NOMO-1 treated with dmso at 0.1 percent for 144 hours (cell line): ENCODE data around the gene ATF7IP2.
"Not testable (repeated sequence)": the region's sequence is repeated elsewhere in the genome, so short reads cannot be mapped to it uniquely, and the experiment has no call there.

ENCODE experiments used
- DNase-seq: peaks from one replicate; lab custom pipeline; 2025; ENCODE audit not compliant: unreplicated experiment; lab: John Stamatoyannopoulos, UW

ATF7IP2 gene

GRCh38 chr16:10447289-10447688 lies 61.4 kb downstream of the ATF7IP2 start:
- no peak for DNase-seq

DNA sequence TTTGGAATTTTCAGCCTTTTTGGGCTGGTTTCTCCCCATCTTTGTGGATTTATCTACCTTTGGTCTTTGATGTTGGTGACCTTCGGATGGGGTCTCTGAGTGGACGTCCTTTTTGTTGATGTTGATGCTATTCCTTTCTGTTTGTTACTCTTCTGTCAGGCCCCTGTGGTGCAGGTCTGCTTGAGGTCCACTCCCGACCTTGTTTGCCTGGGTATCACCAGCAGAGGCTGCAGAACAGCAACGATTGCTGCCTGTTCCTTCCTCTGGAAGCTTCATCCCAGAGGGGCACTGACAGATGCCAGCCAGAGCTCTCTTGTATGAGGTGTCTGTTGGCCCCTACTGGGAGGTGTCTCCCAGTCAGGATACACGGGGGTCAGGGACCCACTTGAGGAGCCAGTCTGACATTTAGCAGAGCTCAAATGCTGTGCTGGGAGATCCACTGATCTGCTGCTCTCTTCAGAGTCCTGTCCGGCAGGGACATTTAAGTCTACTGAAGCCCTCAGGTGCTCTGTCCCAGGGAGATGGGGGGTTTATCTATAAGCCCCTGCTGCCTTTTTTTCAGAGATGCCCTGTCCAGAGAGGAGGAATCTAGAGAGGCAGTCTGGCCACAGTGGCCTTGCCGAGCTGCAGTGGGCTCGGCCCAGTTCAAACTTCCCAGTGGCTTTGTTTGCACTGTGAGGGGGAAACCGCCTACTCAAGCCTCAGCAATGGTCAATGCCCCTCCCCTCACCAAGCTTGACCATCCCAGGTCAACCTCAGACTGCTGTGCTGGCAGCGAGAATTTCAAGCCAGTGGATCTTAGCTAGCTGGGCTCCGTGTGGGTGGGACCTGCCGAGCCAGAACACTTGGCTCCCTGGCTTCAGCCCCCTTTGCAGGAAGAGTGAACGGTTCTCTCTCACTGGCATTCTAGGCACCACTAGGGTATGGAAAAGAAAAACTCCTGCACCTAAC lies 66.6 kb downstream of the ATF7IP2 start:
- not testable (repeated sequence) for DNase-seq

DNA sequence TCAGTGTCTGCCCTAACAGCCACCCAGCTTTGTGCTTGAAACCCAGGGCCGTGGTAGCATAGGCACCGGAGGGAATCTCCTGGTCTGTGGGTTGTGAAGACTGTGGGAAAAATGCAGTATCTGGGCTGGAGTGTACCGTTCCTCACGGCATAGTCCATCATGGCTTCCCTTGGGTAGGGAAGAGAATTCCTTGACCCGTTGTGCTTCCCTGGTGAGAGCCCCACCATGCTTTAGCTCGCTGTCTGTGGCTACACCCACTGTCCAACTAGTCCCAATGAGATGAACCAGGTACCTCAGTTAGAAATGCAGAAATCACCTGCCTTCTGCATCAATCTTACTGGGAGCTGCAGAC lies 67.3 kb downstream of the ATF7IP2 start:
- DNase-seq, result no peak

GRCh38 chr16:10465821-10466220 lies 80.0 kb downstream of the ATF7IP2 start:
- DNase-seq, result no peak

- DNase-seq, result no peak
Measured at GRCh38 chr16:10466313-10466712, 80.5 kb downstream of the ATF7IP2 start.

GRCh38 chr16:10466861-10467260 lies 81.0 kb downstream of the ATF7IP2 start:
- no peak for DNase-seq

DNA sequence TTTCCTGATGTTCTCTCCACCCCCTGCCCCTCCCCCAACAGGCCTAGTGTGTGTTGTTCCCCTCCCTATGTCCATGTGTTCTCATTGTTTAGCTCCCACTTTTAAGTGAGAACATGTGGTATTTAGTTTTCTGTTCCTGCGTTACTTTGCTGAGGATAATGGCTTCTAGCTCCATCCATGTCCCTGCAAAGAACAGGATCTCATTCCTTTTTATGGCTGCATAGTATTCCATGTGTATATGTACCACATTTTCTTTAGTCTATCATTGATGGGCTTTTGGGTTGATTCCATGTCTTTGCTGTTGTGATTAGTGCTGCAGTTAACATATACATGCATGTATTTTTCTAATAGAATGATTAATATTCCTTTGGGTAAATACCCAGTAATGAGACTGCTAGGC lies 90.8 kb downstream of the ATF7IP2 start:
- not testable (repeated sequence) for DNase-seq

- DNase-seq, result no peak
Measured at GRCh38 chr16:10480151-10480550, 94.3 kb downstream of the ATF7IP2 start.

GRCh38 chr16:10485159-10485558 lies 99.3 kb downstream of the ATF7IP2 start:
- no peak for DNase-seq

DNA sequence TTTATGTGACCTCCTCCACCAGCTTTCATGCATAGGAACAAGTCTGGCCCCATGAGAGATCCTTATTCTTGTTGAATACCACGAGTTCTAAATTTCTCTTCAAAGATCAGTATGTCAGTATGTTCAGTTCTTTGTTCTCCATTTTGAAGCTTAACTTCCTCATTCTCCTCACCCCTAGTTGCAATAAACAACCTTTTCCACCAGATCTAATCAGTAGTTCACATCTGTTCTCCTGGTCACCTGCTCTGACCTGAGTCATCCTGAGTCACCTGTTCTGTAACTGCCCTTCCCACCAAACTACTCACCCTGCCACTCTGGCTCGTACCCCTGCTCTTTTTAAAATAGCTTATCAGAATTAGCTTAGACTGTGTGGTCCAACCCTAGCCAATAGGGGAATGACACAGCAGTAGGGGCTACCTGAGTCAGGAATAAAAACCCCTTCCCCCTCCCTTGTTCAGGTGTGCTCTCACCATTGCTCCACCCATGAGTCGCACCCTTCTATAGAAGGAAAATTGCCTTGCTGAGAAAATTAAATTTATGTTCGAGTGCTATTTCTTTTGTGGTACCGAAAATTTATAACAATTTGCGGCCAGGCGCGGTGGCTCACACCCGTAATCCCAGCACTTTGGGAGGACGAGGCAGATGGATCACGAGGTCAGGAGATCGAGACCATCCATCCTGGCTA lies 100.0 kb downstream of the ATF7IP2 start:
- peak; percentile 2 for DNase-seq

- no peak for DNase-seq
Measured at GRCh38 chr16:10490141-10490540, 104.3 kb downstream of the ATF7IP2 start.

DNA sequence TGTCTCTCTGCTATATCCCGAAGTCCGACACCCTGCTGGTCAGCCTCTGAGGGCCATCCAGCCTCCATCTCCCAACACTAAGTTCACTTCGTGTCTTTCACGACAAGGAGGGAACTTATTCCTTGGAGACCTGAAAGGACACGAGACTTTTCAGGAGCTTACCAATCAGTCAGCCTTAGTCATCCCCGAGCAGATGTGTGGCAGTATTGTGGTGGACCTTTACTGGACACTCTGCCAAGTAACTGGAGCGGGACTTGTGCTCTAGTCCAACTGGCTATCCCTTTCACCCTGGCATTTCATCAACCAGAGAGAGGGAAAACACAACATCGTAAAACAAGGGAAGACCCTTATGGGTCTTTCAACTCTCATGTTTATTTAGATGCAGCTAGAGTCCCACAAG lies 107.4 kb downstream of the ATF7IP2 start:
- DNase-seq, result no peak

DNA sequence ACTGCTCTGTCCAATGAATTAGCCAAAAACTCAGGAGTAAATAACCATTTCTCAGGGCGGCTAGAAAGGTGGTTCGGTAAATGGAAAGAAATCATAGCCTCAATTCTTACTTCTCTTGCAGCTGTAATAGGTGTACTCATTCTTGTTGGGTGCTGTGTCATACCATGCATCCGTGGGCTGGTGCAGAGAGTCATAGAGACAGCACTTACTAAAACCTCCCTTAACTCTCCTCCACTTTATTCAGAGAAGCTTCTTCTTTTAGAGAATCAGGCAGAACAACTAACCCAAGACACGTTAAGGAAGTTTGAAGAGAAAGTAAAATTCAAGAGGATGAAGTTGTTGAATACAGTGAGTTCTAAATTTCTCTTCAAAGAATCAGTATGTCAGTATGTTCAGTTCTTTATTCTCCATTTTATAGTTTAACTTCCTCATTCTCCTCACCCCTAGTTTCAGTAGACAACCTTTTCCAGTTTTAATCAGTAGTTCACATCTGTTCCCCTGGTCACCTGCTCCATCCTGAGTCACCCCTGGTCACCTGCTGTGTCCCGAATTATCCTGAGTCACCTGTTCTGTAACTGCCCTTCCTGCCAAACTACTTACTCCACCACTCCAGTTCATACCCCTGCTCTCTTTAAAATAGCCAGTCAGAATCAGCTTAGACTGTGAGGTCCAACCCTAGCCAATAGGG lies 108.6 kb downstream of the ATF7IP2 start:
- DNase-seq, result no peak

GRCh38 chr16:10495031-10495345 lies 109.1 kb downstream of the ATF7IP2 start:
- DNase-seq, result no peak

GRCh38 chr16:10497132-10498101 lies 111.6 kb downstream of the ATF7IP2 start:
- no peak for DNase-seq

- DNase-seq, result no peak
Measured at GRCh38 chr16:10500582-10500981, 114.7 kb downstream of the ATF7IP2 start.

- no peak for DNase-seq
Measured at GRCh38 chr16:10501016-10501607, 115.3 kb downstream of the ATF7IP2 start.

DNA sequence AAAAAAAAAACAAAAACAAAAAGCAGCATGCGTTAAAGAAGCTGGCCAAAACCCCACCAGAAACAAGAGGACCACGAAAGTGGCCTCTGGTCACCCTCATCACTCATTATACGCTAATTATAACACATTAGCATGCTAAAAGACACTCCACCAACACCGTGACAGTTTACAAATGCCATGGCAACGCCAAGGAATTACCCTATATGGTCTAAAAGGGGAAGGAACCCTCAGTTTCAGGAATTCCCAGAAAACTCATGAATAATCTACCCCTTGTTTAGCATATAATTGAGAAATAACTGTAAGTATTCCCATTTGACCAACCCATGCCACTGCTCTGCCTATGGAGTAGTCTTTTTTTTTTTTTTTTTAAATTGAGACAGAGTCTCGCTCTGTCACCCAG lies 116.9 kb downstream of the ATF7IP2 start:
- no peak for DNase-seq

DNA sequence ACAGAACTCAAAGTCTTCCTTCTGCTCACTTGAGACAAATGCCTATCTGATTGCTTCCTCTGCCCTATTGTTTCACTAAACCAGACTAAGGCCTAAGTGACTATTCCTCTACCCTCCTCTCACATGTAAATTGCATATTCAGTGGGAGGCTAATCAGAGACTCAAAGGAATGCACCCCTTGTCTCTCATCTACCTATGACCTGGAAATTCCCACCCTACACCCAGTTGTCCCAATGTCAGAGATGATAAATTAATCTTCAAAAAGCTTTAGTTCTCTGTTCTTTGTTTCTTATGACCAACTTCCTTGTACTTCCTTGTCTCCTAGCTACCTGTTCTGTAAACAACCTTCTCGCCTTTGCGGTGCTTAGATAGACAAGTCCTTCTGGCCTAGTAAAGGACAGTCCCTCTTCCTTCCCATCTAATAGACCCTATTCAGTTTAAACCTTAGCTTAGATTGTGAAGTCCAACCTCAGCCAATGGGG lies 118.6 kb downstream of the ATF7IP2 start:
- DNase-seq, result no peak

GRCh38 chr16:10505286-10505685 lies 119.4 kb downstream of the ATF7IP2 start:
- not testable (repeated sequence) for DNase-seq
